HUES64 (cell line): Measurements from ENCODE around the gene STYXL1.

Source experiments
- H3K27ac ChIP-seq: 2 replicates; pipeline ENCODE4 v1.7.0; 2013; ENCODE audit warnings: low read depth, low read length, inconsistent platforms
- H3K27me3 ChIP-seq: 2 replicates; pipeline ENCODE4 v1.6.1; 2013; ENCODE audit warnings: mild to moderate bottlenecking, low read length; ENCODE audit not compliant: insufficient read depth
- H3K36me3 ChIP-seq: 2 replicates; pipeline ENCODE4 v1.6.1; 2013; ENCODE audit warnings: mild to moderate bottlenecking, low read length; ENCODE audit not compliant: insufficient read depth
- H3K4me1 ChIP-seq: 2 replicates; pipeline ENCODE4 v1.6.1; 2013; ENCODE audit warnings: mild to moderate bottlenecking, low read length, moderate library complexity; ENCODE audit not compliant: insufficient read depth
- H3K4me3 ChIP-seq: 2 replicates; pipeline ENCODE4 v1.5.1; 2013; ENCODE audit warnings: mild to moderate bottlenecking, low read length, moderate library complexity
- H3K9ac ChIP-seq: 2 replicates; pipeline ENCODE4 v1.6.1; 2013; ENCODE audit warnings: mild to moderate bottlenecking, low read depth, low read length
- H3K9me3 ChIP-seq: 2 replicates; pipeline ENCODE4 v1.6.1; 2013; ENCODE audit warnings: low read depth, low read length; ENCODE audit not compliant: insufficient read depth
- WGBS: fragments of 150-250, 120-280 bp; methylation state at CpG from one replicate; pipeline ENCODE4 v1.1.7; 2013; ENCODE audit warnings: missing lambda C conversion rate; 5-methylcytosine and 5-hydroxymethylcytosine counted together

Gene STYXL1

GRCh38 chr7:75989500-75990388 lies 58.1 kb downstream of the STYXL1 start:
- H3K4me3 ChIP-seq: no peak overlapping the region
- no peaks in the 10 kb centered on the region for H3K9me3 ChIP-seq
- H3K36me3 ChIP-seq: peaks cover 31% of the 10 kb centered on the region
- H3K9ac ChIP-seq: no peak overlapping the region
- H3K4me1 ChIP-seq: peaks cover 17% of the 10 kb centered on the region
- no peaks in the 10 kb centered on the region for H3K27me3 ChIP-seq
- no peak overlapping the region for H3K27ac ChIP-seq
- 77% methylated on average over 21 of the region's 21 CpGs for WGBS

GRCh38 chr7:75988568-75989499 lies 59.0 kb downstream of the STYXL1 start:
- H3K4me1 ChIP-seq: peaks cover 16% of the 10 kb centered on the region
- whole genome bisulfite sequencing: 75% methylated on average over 13 of the region's 31 CpGs
- no peaks in the 10 kb centered on the region for H3K9me3 ChIP-seq
- H3K36me3 ChIP-seq: peaks cover 40% of the 10 kb centered on the region
- no peak overlapping the region for H3K27ac ChIP-seq
- H3K4me3 ChIP-seq: no peak overlapping the region
- no peaks in the 10 kb centered on the region for H3K27me3 ChIP-seq
- no peak overlapping the region; the same call in 1 of the 2 replicates for H3K9ac ChIP-seq

GRCh38 chr7:75987805-75988567 lies 59.8 kb downstream of the STYXL1 start:
- no peak overlapping the region for H3K27ac ChIP-seq
- 91% methylated on average over 30 of the region's 30 CpGs for WGBS
- no peaks in the 10 kb centered on the region for H3K9me3 ChIP-seq
- H3K4me3 ChIP-seq: no peak overlapping the region
- H3K36me3 ChIP-seq: peaks cover 47% of the 10 kb centered on the region
- H3K9ac ChIP-seq: no peak overlapping the region
- no peaks in the 10 kb centered on the region for H3K27me3 ChIP-seq
- peaks cover 8% of the 10 kb centered on the region for H3K4me1 ChIP-seq

GRCh38 chr7:75987026-75987804 lies 60.6 kb downstream of the STYXL1 start:
- no peaks in the 10 kb centered on the region for H3K27me3 ChIP-seq
- H3K4me3 ChIP-seq: no peak overlapping the region
- no peak overlapping the region for H3K9ac ChIP-seq
- peaks cover 54% of the 10 kb centered on the region for H3K36me3 ChIP-seq
- H3K4me1 ChIP-seq: peaks cover 8% of the 10 kb centered on the region
- WGBS: 93% methylated on average over 32 of the region's 32 CpGs
- no peaks in the 10 kb centered on the region for H3K9me3 ChIP-seq
- no peak overlapping the region for H3K27ac ChIP-seq

- no peak overlapping the region for H3K27ac ChIP-seq
- no peaks in the 10 kb centered on the region for H3K27me3 ChIP-seq
- peaks cover 64% of the 10 kb centered on the region for H3K36me3 ChIP-seq
- H3K4me1 ChIP-seq: peaks cover 8% of the 10 kb centered on the region
- H3K4me3 ChIP-seq: no peak overlapping the region
- no peaks in the 10 kb centered on the region for H3K9me3 ChIP-seq
- H3K9ac ChIP-seq: no peak overlapping the region
- 95% methylated on average over 20 of the region's 20 CpGs for WGBS
These were observed 61.5 kb downstream of the STYXL1 start for GRCh38 chr7:75986147-75986781.

GRCh38 chr7:75985518-75986146 lies 62.2 kb downstream of the STYXL1 start:
- Histone ChIP-seq H3K4me3 (no peak overlapping the region), H3K27me3 (no peaks in the 10 kb centered on the region), H3K36me3 (peaks cover 70% of the 10 kb centered on the region), H3K27ac (no peak overlapping the region), H3K4me1 (peaks cover 6% of the 10 kb centered on the region; the same call in 1 of the 2 replicates), H3K9ac (no peak overlapping the region), H3K9me3 (no peaks in the 10 kb centered on the region)
- 95% methylated on average over 41 of the region's 41 CpGs for WGBS

GRCh38 chr7:75985009-75985517 lies 62.7 kb downstream of the STYXL1 start:
- no peaks in the 10 kb centered on the region for H3K27me3 ChIP-seq
- H3K36me3 ChIP-seq: peaks cover 76% of the 10 kb centered on the region
- H3K9ac ChIP-seq: no peak overlapping the region
- H3K4me1 ChIP-seq: peaks cover 6% of the 10 kb centered on the region; the same call in 1 of the 2 replicates
- no peak overlapping the region for H3K27ac ChIP-seq
- H3K9me3 ChIP-seq: no peaks in the 10 kb centered on the region
- H3K4me3 ChIP-seq: no peak overlapping the region
- 90% methylated on average over 21 of the region's 21 CpGs for WGBS

GRCh38 chr7:75984130-75985008 lies 63.4 kb downstream of the STYXL1 start:
- H3K9me3 ChIP-seq: no peaks in the 10 kb centered on the region
- WGBS: 92% methylated on average over 44 of the region's 44 CpGs
- no peaks in the 10 kb centered on the region for H3K27me3 ChIP-seq
- peaks cover 83% of the 10 kb centered on the region for H3K36me3 ChIP-seq
- no peak overlapping the region for H3K9ac ChIP-seq
- no peak overlapping the region for H3K4me3 ChIP-seq
- no peak overlapping the region for H3K27ac ChIP-seq
- peaks cover 4% of the 10 kb centered on the region; the same call in 1 of the 2 replicates for H3K4me1 ChIP-seq
